Measurements from ENCODE around the gene SHPK. TPM values are rescaled to one million over a fixed set of nuclear protein-coding genes. Genes with fewer than 3 reads are reported as not detected.

SHPK gene
- total and polyA plus RNA-seq, 9 of the 15 experiments (the other 6 are each of a cell fraction or from before 2014, with no cell fraction given): 2.5 to 16.3 (median 11.8) TPM

GRCh38 chr17:3669085-3669347 lies 33.0 kb upstream of the SHPK start:
- H3K27ac ChIP-seq (ENCODE audit: extremely low read depth, low read depth, low read length): peak overlapping the region; percentile 79
- peaks cover 7% of the 10 kb centered on the region; the same call in 2 of the 3 replicates for H3K36me3 ChIP-seq (ENCODE audit: control insufficient read depth, insufficient read depth, low read length)
- TSS peak; percentile 89 for BruUV-seq (replicated peaks)
- 0% methylated on average over 31 of the region's 32 CpGs for WGBS (ENCODE audit: insufficient coverage, low coverage, missing lambda C conversion rate)
- 0 out of 2 replicates have a peak, but pooled peaks cover 16% of the 10 kb centered on the region for H4K20me1 ChIP-seq (replicated peaks; ENCODE audit: control insufficient read depth, insufficient read depth, low read length)
- H3K9ac ChIP-seq (ENCODE audit: insufficient read depth in 1 of 2, low read depth in 2 of 2, low read length in 2 of 2): peak overlapping the region; percentile 82 to 99
- intact Hi-C loops (cut with micrococcal nuclease): no loop called here
- H3K27me3 ChIP-seq (ENCODE audit: control insufficient read depth in 2 of 2, insufficient read depth in 2 of 2, low read length in 2 of 2): no peaks in the 10 kb centered on the region; a peak in 1 of 5 replicates
- DNase-seq (ENCODE audit: extremely low read depth in 1 of 4, low spot score in 3 of 4): no peak
- peak overlapping the region; percentile 87 for H3K4me3 ChIP-seq
- FAIRE-seq: no peak
- H3K9me3 ChIP-seq (replicated peaks; ENCODE audit: control insufficient read depth, insufficient read depth, low read depth, low read length): no peaks in the 10 kb centered on the region
- peaks cover 6 to 29% of the 10 kb centered on the region in 2 experiments; a peak in 4 of 5 replicates for H3K4me1 ChIP-seq (replicated peaks in 1 of 2; ENCODE audit: control insufficient read depth in 2 of 2, insufficient read depth in 2 of 2, low read length in 2 of 2)
- H3K79me2 ChIP-seq (ENCODE audit: control insufficient read depth, insufficient read depth, low read length): peaks cover 20% of the 10 kb centered on the region
- peak overlapping the region; percentile 82 for H3K4me2 ChIP-seq (ENCODE audit: insufficient read depth, low read length)
- POLR2A ChIA-PET: interaction anchor here (0.6 to 0.7 kb wide), 3 partner anchors 9 to 51 kb away, joined by 3 to 4 read pairs (median 3); no protein-coding TSS in a partner anchor
- in situ Hi-C loops (cut with MboI): no loop called here
- H3K9me1 ChIP-seq (ENCODE audit: control insufficient read depth, insufficient read depth, low read length): peaks cover 6% of the 10 kb centered on the region
- H2AFZ ChIP-seq (ENCODE audit: low read depth, low read length): peak overlapping the region; percentile 84
- ATAC-seq: peak; percentile 3; the same call in 2 of the 3 replicates
- peak in 1 of 2 experiments; percentile 20; a peak in 1 of 4 replicates for TF ChIP-seq SIN3A (IDR thresholded peaks at IDR 0.05; ENCODE audit: borderline replicate concordance in 2 of 2, control insufficient read depth in 1 of 2, low read depth in 2 of 2, low read length in 2 of 2)
- no peak for TF ChIP-seq ETV1 (tag; conservative IDR thresholded peaks at IDR 0.05; ENCODE audit: low read depth)
- TF ChIP-seq SAP30 (IDR thresholded peaks at IDR 0.05; ENCODE audit: borderline replicate concordance, insufficient read depth, low read depth, low read length, poor library complexity, severe bottlenecking): peak; percentile 33
- TF ChIP-seq NR4A1 (CRISPR knock-in tag; IDR thresholded peaks at IDR 0.05): no peak
- TF ChIP-seq NR4A1 (tag; IDR thresholded peaks at IDR 0.05): no peak
- TF ChIP-seq RBBP5 (IDR thresholded peaks at IDR 0.05; ENCODE audit: borderline replicate concordance, insufficient read depth, low read length, poor library complexity, severe bottlenecking): peak; percentile 30
- peak; percentile 8 for TF ChIP-seq ZFX (CRISPR knock-in tag; IDR thresholded peaks at IDR 0.05)
- peak in 1 of 2 experiments; percentile 5; a peak in 1 of 4 replicates for TF ChIP-seq HDAC1 (IDR thresholded peaks at IDR 0.05)
- no peak for TF ChIP-seq CREBBP (IDR thresholded peaks at IDR 0.05; ENCODE audit: low read depth, low read length)
- TF ChIP-seq PHF20 (IDR thresholded peaks at IDR 0.05; ENCODE audit: partially characterized antibody): peak; percentile 9
- TF ChIP-seq, protein P1, sequence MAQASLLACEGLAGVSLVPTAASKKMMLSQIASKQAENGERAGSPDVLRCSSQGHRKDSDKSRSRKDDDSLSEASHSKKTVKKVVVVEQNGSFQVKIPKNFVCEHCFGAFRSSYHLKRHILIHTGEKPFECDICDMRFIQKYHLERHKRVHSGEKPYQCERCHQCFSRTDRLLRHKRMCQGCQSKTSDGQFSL (CRISPR knock-in tag; IDR thresholded peaks at IDR 0.05): 0 out of 2 replicates have a peak, but pooled peaks have one; percentile 22
- TF ChIP-seq, protein P1 (tag; IDR thresholded peaks at IDR 0.05): no peak
- peak; percentile 51; the same call in 1 of the 2 replicates for TF ChIP-seq NKRF (IDR thresholded peaks at IDR 0.05; ENCODE audit: borderline replicate concordance)
- no peak for TF ChIP-seq RFX5 (IDR thresholded peaks at IDR 0.05; ENCODE audit: low read depth, low read length)
- CTCF ChIA-PET (ENCODE audit: low intra/inter-chr PET ratio): no interaction called here

Measured in K562 (cell line).